ENCODE data around the gene CSRNP3.
"Not testable (repeated sequence)": the region's sequence is repeated elsewhere in the genome, so short reads cannot be mapped to it uniquely, and the experiment has no call there.

The CSRNP3 gene

DNA sequence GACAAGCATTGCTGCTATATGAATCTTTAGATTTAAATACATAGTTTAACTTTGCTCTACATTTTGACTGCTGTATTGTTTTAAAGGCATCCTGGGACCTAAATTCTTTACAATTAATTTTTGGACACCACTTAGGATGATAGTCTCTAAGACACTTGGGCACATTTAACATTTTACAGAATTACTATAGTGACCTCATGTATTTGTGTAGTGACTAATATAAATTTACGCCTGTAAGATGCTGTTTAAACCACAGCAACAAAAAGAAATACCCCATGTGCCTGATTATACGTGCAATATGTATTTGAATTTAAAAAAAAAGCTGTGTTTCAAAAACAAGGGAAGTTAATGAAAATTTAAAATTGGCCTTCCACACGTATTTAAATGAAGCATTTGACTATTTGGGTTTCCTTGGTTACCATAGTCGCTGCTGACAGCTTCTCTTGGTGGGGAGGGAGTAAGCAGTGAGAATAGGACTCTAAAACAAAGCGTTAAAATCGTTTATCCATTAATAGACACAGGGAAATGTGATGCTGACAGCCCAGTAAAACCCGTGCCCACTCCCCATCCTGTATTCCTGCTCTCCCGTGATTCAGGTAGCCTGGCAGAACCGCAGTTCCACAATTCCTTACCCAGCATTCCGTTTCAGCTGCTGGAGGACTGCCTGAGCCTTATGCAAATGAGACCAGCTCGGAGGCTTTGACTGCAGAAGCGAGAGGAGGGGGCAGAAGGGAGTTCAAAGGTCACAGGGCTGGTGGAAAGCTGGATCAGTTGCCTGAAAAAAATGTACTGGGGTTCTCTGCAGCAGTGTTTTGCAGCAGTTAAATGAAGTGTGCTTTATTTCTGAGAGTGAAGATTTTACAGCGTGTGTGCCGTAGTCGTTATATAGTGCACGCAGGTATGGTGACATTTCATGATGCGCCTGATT lies 104.3 kb downstream of the CSRNP3 start:
- FAIRE-seq (no peak), DNase-seq (ENCODE audit: insufficient read length) (no peak)
- no peak for TF ChIP-seq TAF1 (IDR thresholded peaks at IDR 0.05; ENCODE audit: borderline replicate concordance, low read depth, low read length)
- TF ChIP-seq POLR2A (IDR thresholded peaks at IDR 0.05; ENCODE audit: low read depth, low read length), result no peak

DNA sequence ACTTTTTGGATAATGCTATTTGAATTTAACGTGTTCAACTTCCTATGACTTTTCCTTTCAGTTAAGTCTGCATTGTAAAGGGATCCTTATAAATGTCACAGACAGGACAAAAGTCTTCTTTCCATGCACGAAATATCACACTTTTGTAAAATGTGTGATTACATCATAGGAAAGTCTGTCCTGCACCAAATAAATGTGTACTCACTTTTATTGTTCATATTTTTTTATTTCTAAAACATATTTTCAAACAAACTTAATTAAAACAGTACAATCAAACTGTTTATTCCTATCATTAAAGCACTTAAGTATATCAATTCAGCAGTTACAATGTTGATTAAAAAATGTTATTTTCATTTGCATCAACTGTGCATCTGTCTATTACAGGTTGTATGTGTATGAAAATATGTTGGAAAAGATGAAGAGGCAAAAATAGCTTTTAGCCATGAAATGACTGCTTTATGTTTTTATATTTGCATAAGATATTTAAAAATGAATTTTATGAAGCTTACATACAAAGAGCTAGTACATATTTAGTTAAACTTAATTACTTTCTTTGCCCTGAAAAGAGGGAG lies 105.6 kb downstream of the CSRNP3 start:
- no peak for TF ChIP-seq POLR2AphosphoS5 (IDR thresholded peaks at IDR 0.05; ENCODE audit: low read depth, low read length)
- no peak for TF ChIP-seq POLR2A (IDR thresholded peaks at IDR 0.05; ENCODE audit: low read depth, low read length)
- TF ChIP-seq TAF1 (IDR thresholded peaks at IDR 0.05; ENCODE audit: borderline replicate concordance, low read depth, low read length), result no peak
- no peak for DNase-seq (ENCODE audit: insufficient read length)
- no peak for FAIRE-seq

DNA sequence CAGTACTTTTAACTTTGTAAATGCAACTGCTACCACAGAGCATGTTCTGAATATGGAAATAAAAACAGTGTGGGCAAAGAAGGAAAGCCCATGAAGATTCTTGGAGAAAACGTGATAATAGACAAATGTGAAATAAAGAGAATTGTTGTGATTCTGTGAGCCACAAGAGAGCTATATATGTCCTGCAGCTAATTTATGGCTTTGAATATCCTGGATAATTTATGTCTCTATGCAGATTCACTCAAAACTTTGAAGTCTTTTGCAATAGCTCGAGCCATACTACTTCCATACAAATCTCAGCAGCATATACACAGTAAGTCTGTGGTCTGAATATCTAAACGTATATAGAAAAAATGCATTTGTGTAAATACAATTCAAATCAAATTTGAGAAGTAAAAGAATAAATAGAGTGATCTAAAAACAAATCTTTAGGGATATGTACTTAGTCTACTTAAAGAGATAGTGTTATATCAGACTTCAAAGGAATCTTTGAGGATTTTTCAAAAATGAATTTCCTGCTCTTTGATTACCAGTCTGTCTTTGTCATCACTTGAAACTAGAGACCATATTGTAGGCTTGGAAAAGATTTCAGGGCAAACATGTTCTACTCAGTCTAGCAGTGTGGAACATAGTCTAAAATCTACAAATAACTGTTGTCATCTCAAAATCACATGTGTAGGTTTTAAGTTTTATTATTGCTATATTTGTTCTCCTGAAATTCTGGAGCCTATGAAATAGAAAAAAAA lies 107.1 kb downstream of the CSRNP3 start:
- FAIRE-seq, result no peak
- no peak for DNase-seq (ENCODE audit: insufficient read length)
- no peak for TF ChIP-seq POLR2A (IDR thresholded peaks at IDR 0.05; ENCODE audit: low read depth, low read length)
- TF ChIP-seq POLR2AphosphoS5 (IDR thresholded peaks at IDR 0.05; ENCODE audit: low read depth, low read length), result no peak
- no peak for TF ChIP-seq TAF1 (IDR thresholded peaks at IDR 0.05; ENCODE audit: borderline replicate concordance, low read depth, low read length)

DNA sequence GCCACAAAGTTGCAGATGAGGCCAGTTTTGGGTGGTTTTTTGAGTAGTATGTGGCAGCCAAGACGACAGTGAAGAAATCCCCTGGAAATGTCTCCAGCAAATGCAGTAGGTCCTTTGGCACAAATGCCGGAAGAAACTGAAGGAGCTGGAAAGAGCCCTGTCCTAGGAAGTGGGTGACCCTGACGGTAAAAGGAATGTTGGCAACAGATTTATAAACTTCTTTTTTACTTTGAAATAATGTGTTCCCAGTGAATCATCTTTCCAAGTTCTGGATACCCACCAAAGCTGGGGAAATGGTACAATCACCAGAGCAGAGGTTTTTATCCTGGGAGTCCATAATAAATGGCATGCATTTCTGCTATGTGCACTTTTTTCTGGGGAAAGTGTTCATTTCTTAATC lies 112.9 kb downstream of the CSRNP3 start:
- no peak for FAIRE-seq
- TF ChIP-seq POLR2AphosphoS5 (IDR thresholded peaks at IDR 0.05; ENCODE audit: low read depth, low read length) (no peak), TAF1 (IDR thresholded peaks at IDR 0.05; ENCODE audit: borderline replicate concordance, low read depth, low read length) (no peak), POLR2A (IDR thresholded peaks at IDR 0.05; ENCODE audit: low read depth, low read length) (no peak)
- no peak for DNase-seq (ENCODE audit: insufficient read length)

DNA sequence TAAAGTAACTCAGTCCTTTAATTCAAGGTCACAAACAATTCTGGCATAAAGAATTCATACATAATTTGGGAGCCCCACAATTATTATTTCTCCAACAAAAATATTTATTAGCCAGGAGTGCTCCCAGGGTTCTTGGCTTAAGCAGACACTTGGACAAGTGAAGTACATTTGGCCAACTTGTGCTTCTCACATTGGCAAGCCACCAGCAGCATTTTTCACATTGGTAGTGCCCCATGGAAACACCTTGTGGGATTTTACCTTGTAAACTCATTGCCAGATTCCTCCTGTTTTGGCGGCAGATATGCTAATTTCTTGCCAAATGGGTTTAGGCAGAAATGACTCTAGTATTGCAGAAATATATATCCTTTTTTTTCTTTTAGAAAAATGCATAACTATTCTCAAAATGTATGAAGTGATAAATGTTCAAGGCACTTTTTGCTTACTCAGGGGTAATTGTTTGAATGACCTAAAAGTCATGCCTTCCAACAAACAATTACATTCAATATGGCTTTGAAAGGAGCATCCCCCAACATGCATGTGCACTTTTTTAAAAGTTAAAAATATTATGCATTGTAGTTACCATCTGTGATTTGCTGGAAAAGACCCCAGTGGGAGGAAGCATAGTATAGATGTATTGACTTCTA lies 113.5 kb downstream of the CSRNP3 start:
- no peak for FAIRE-seq
- DNase-seq (ENCODE audit: insufficient read length), result no peak
- TF ChIP-seq POLR2AphosphoS5 (IDR thresholded peaks at IDR 0.05; ENCODE audit: low read depth, low read length) (no peak), POLR2A (IDR thresholded peaks at IDR 0.05; ENCODE audit: low read depth, low read length) (no peak), TAF1 (IDR thresholded peaks at IDR 0.05; ENCODE audit: borderline replicate concordance, low read depth, low read length) (no peak)

DNA sequence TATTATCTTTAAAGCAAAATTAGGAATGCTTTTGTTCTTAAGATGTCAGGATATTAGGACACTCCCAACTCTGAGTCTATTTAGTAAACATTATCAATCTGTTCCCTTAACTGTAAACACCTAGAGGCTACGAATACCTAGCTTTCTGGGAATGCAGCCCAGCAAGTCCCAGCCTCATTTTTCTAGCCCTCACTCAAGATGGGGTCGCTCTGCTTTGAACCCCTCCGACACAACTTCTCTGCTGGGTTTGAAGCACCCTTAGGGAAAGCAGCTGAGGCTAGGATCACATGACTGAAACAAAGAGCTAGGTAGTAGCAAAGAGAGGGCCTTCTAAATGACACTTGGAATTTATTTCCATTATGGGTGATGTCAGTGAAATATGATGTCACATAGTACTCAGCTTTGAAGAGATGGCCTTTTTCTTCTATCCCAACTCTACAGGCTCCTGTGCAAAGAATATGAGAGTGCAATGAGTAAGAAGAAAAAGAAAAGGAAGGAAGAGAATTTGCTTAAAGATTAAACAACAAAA lies 114.7 kb downstream of the CSRNP3 start:
- DNase-seq (ENCODE audit: insufficient read length), result no peak
- TF ChIP-seq POLR2A (IDR thresholded peaks at IDR 0.05; ENCODE audit: low read depth, low read length), result no peak
- no peak for TF ChIP-seq POLR2AphosphoS5 (IDR thresholded peaks at IDR 0.05; ENCODE audit: low read depth, low read length)
- TF ChIP-seq TAF1 (IDR thresholded peaks at IDR 0.05; ENCODE audit: borderline replicate concordance, low read depth, low read length), result no peak
- FAIRE-seq, result no peak

DNA sequence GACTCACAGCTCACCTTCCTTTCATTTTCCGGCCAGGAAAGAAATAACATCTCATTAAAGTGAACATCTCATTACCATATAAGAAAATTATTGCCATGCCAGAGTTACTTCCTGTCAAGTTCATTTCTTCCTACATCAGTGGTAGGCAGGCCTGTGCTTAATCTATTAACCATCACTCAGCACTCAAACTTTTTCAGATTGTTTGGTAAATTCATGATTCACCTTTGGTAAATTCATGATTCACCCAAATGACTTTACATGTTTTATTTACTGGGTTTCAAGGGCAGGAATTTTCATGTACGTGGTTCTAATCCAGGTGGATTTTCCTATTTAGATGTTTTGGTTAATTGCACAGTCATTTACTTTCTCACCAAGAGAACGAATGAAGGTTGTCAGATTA lies 116.5 kb downstream of the CSRNP3 start:
- no peak for TF ChIP-seq TAF1 (IDR thresholded peaks at IDR 0.05; ENCODE audit: borderline replicate concordance, low read depth, low read length)
- TF ChIP-seq POLR2A (IDR thresholded peaks at IDR 0.05; ENCODE audit: low read depth, low read length), result no peak
- no peak for TF ChIP-seq POLR2AphosphoS5 (IDR thresholded peaks at IDR 0.05; ENCODE audit: low read depth, low read length)
- DNase-seq (ENCODE audit: insufficient read length) (no peak), FAIRE-seq (no peak)

DNA sequence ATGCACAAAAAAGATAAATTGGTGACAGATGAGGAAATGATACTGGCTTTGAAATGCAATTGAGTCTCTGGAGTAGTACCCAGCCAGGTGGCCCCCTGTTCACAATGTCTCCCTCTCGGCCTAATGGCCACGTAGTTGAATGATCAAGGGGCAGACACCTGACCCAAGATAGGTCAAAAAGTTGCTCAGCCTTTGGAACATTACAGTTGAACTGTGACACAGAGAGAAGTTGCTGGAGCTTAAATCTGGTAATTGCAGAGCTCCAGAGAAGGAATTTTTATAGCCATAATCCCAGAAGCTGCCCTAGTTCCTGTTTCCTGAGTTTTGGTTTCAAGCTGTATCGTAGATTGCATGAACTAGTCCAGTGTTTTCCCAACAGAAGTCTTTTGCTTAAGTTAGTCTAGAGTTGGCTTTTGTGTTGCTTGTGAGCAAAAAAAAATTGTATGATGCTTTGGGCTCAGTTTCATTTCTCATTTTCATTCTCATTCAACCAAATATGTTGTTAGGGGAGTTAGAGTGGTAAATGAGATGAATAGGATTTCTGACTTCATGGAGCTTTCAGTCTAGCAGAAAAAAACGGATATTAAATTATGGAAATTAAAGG lies 117.9 kb downstream of the CSRNP3 start:
- TF ChIP-seq POLR2AphosphoS5 (IDR thresholded peaks at IDR 0.05; ENCODE audit: low read depth, low read length) (no peak), TAF1 (IDR thresholded peaks at IDR 0.05; ENCODE audit: borderline replicate concordance, low read depth, low read length) (no peak), POLR2A (IDR thresholded peaks at IDR 0.05; ENCODE audit: low read depth, low read length) (no peak)
- FAIRE-seq (peak; percentile 40), DNase-seq (ENCODE audit: insufficient read length) (no peak)

DNA sequence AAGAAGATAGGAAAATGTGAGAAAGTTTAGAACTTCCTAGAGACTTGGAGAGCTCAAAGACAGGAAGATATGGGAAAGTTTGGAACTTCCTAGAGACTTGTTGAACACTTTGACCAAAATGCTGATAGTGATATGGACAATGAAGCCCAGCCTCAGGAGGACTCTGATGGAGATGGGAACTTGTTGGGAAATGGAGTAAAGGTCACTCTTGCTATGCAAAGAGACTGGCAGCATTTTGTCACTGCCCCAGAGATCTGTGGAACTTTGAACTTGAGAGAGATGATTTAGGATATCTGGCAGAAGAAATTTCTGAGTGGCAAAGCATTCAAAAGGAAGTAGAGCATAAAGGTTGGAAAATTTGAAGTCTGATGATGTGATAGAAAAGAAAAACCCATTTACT lies 121.5 kb downstream of the CSRNP3 start:
- FAIRE-seq; DNase-seq (ENCODE audit: insufficient read length): not testable (repeated sequence)

DNA sequence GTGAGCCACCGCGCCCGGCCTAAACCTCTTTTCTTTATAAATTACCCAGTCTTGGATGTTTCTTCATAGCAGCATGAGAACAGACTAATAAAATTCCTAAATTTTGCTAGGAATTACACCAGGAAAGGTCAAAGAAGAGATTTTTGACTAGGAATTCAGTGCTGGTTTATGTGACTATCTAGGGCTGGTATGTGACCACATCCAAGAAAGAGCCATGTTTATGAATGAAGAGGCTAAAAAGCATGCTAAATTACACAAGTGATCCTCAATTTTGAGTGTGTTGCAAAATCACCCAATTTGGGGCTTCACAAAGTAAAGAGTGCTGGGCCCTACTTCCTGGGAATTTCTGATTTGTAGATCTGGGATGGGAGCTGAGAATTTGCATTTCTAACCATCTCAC lies 123.6 kb downstream of the CSRNP3 start:
- DNase-seq (ENCODE audit: insufficient read length) (no peak), FAIRE-seq (no peak)
- no peak for TF ChIP-seq POLR2AphosphoS5 (IDR thresholded peaks at IDR 0.05; ENCODE audit: low read depth, low read length)
